HL-60 (cell line): ENCODE results near the gene ZNF804A.

Experiments used
- DNase-seq, 2 experiments: peaks; one replicate each; pipeline ENCODE4 v3.0.0-alpha.2; 2010 to 2020; ENCODE audit warnings: low read depth in 1 of 2, low spot score in 1 of 2
- H3K27ac ChIP-seq: fragments of 250-450 bp; sonication (Bioruptor Pico); replicated peaks from 2 replicates; pipeline ENCODE4 v1.5.1; 2020; ENCODE audit warnings: mild to moderate bottlenecking, moderate library complexity
- H3K27me3 ChIP-seq: fragments of 250-450 bp; sonication (Bioruptor Pico); 2 replicates; pipeline ENCODE4 v1.5.1; 2021; ENCODE audit warnings: mild to moderate bottlenecking, moderate library complexity; ENCODE audit not compliant: insufficient read depth, poor library complexity, severe bottlenecking
- H3K4me3 ChIP-seq: replicated peaks from 2 replicates; pipeline ENCODE4 v1.5.1; 2011; ENCODE audit warnings: mild to moderate bottlenecking, control low read depth, low read length; ENCODE audit not compliant: insufficient read depth
- GABPA ChIP-seq: IDR thresholded peaks from 2 replicates; pipeline ENCODE4 v1.6.1; 2012; ENCODE audit warnings: low read depth
- POLR2AphosphoS5 ChIP-seq: IDR thresholded peaks from 2 replicates; pipeline ENCODE4 v1.6.1; 2012; ENCODE audit warnings: low read depth
- SPI1 ChIP-seq: IDR thresholded peaks from 2 replicates; pipeline ENCODE4 v1.6.1; 2012; ENCODE audit warnings: low read depth, mild to moderate bottlenecking, borderline replicate concordance
- TF ChIP-seq, protein P1 (sequence below): IDR thresholded peaks from 2 replicates; pipeline ENCODE4 v1.6.1; 2012; ENCODE audit warnings: low read depth; ENCODE audit not compliant: insufficient replicate concordance
- TF ChIP-seq, protein P2 (sequence below): IDR thresholded peaks from one replicate; pipeline ENCODE4 v1.5.1; 2011; ENCODE audit warnings: low read length, control low read depth, inconsistent platforms; ENCODE audit not compliant: insufficient read depth

The ZNF804A gene

DNA sequence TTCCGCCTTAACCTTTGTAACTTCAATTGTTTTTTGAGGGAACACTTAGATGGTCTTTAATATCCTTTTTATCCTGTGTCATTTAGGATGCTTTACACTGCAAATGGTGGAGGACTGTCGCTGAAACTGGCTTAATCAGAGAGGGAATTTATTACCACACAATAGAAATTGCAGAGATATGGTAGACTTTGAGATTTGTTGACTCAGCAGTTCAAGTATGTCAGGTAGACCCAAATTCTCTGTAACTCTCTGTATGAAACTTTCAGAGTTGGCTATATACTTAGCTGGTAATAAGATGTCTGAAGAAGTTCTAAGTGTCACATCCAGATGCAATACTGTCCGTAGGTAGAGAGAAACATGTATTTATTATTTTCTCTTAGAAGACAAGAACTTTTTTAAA lies 100.1 kb downstream of the ZNF804A start:
- DNase-seq = no peak
- H3K27me3 ChIP-seq = no peaks in the 10 kb centered on the region
- H3K27ac ChIP-seq = no peak overlapping the region
- TF ChIP-seq SPI1 = no peak
- TF ChIP-seq, protein P1, sequence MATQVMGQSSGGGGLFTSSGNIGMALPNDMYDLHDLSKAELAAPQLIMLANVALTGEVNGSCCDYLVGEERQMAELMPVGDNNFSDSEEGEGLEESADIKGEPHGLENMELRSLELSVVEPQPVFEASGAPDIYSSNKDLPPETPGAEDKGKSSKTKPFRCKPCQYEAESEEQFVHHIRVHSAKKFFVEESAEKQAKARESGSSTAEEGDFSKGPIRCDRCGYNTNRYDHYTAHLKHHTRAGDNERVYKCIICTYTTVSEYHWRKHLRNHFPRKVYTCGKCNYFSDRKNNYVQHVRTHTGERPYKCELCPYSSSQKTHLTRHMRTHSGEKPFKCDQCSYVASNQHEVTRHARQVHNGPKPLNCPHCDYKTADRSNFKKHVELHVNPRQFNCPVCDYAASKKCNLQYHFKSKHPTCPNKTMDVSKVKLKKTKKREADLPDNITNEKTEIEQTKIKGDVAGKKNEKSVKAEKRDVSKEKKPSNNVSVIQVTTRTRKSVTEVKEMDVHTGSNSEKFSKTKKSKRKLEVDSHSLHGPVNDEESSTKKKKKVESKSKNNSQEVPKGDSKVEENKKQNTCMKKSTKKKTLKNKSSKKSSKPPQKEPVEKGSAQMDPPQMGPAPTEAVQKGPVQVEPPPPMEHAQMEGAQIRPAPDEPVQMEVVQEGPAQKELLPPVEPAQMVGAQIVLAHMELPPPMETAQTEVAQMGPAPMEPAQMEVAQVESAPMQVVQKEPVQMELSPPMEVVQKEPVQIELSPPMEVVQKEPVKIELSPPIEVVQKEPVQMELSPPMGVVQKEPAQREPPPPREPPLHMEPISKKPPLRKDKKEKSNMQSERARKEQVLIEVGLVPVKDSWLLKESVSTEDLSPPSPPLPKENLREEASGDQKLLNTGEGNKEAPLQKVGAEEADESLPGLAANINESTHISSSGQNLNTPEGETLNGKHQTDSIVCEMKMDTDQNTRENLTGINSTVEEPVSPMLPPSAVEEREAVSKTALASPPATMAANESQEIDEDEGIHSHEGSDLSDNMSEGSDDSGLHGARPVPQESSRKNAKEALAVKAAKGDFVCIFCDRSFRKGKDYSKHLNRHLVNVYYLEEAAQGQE = no peak
- TF ChIP-seq, protein P2, sequence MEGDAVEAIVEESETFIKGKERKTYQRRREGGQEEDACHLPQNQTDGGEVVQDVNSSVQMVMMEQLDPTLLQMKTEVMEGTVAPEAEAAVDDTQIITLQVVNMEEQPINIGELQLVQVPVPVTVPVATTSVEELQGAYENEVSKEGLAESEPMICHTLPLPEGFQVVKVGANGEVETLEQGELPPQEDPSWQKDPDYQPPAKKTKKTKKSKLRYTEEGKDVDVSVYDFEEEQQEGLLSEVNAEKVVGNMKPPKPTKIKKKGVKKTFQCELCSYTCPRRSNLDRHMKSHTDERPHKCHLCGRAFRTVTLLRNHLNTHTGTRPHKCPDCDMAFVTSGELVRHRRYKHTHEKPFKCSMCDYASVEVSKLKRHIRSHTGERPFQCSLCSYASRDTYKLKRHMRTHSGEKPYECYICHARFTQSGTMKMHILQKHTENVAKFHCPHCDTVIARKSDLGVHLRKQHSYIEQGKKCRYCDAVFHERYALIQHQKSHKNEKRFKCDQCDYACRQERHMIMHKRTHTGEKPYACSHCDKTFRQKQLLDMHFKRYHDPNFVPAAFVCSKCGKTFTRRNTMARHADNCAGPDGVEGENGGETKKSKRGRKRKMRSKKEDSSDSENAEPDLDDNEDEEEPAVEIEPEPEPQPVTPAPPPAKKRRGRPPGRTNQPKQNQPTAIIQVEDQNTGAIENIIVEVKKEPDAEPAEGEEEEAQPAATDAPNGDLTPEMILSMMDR = no peak
- no peak overlapping the region for H3K4me3 ChIP-seq

DNA sequence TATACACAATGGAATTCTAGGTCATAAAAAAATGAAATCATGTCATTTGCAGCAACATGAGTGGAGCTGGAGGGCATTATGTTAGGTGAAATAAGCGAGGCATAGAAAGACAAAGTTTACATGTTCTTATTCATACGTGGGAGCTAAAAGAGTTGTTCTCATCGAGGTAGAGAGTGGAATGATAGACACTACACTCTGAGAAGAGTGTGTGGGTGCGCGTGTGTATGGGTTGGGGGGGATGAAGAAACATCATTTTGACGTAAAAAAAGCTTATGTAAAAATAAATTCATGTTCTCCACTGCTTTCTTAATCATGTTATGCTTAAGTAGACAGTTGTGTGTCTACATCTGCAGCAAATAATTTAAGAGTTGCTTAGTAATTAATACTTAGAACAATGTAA lies 123.6 kb downstream of the ZNF804A start:
- no peak for DNase-seq
- no peaks in the 10 kb centered on the region for H3K27me3 ChIP-seq
- H3K4me3 ChIP-seq = no peak overlapping the region
- H3K27ac ChIP-seq = no peak overlapping the region
- no peak for TF ChIP-seq GABPA

DNA sequence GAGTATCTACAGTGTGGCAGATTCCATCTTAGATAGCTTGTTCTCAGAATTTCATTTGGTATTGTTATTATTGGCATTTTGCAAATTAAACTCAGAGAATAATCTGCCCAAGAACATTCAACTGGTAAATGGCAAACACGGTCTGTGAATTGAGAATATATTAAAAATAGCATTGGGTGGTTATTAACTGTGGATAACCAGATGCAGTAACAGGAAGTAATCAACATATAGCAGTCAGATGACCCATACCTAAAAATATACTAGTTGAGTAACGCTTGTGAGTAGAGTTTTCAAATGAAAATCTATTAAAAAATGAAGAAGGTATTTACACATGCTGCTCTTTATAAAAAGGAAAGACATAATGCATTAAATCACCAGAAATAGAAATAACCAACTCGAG lies 129.5 kb downstream of the ZNF804A start:
- no peak overlapping the region for H3K27ac ChIP-seq
- TF ChIP-seq POLR2AphosphoS5 = no peak
- TF ChIP-seq, protein P2 = no peak
- TF ChIP-seq, protein P1 = no peak
- no peak for TF ChIP-seq GABPA
- no peak for TF ChIP-seq SPI1
- H3K4me3 ChIP-seq = no peak overlapping the region
- H3K27me3 ChIP-seq = no peaks in the 10 kb centered on the region
- no peak for DNase-seq

DNA sequence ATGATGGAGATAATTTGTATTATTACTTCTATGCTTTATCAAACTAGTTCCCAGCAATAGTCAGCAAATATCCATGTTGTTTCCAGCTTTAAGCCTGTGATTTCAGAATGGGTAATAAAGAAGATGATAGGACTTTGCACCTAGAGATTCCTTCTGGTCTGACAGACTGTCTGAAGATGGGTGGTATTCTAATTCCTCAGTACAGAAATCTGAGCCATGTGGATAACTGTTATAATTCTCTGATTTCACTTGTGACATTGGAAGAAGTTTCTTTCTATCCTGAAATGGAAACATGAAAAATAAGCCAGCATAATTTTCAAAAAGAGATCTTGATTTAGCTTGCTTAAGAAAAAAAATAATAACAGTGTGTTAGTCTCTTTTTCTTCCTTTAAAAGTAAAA lies 130.1 kb downstream of the ZNF804A start:
- no peak overlapping the region for H3K27ac ChIP-seq
- no peak for DNase-seq
- TF ChIP-seq, protein P1 = no peak
- TF ChIP-seq GABPA = no peak
- TF ChIP-seq SPI1 = no peak
- no peak for TF ChIP-seq POLR2AphosphoS5
- TF ChIP-seq, protein P2 = no peak
- H3K27me3 ChIP-seq = no peaks in the 10 kb centered on the region
- no peak overlapping the region for H3K4me3 ChIP-seq
